C4-2B (cell line): ENCODE results near the gene RNF17.

ENCODE experiments used
- H3K27ac ChIP-seq: fragments of 450-650 bp; 2 replicates; pipeline ENCODE4 v1.5.1; 2017
- CTCF ChIP-seq: fragments of 450-650 bp; conservative IDR thresholded peaks from 2 replicates; pipeline ENCODE4 v1.5.1; 2017; ENCODE audit warnings: mild to moderate bottlenecking
- ZFX ChIP-seq: fragments of 450-650 bp; IDR thresholded peaks from 2 replicates; pipeline ENCODE4 v1.6.1; 2017

Gene RNF17

DNA sequence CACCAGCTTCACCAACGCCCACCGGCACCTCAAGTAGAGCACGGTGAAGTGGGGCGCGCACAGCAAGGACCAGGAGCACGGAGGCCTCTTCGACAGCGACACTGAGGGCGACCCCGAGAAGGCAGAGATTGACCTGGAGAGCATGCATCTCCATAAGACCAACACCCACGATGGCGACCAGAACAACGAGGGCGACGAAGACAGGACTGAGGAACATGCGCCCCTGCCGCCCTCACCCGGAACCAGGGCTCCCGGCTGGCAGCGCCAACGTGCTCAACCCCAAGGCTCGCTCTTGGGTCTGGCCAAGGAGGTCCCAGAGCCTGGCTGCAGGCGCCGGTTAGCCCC, 18.5 kb upstream of the RNF17 start:
- H3K27ac ChIP-seq = no peak overlapping the region
- TF ChIP-seq ZFX (no peak), CTCF (no peak)

- H3K27ac ChIP-seq = no peak overlapping the region
- TF ChIP-seq ZFX (no peak), CTCF (no peak)
Observed at GRCh38 chr13:24745861-24746617, 17.9 kb upstream of the RNF17 start.

- TF ChIP-seq ZFX = no peak
- TF ChIP-seq CTCF = no peak; the same call in 1 of the 2 replicates
- H3K27ac ChIP-seq = no peak overlapping the region
Observed at GRCh38 chr13:24746618-24747247, 17.2 kb upstream of the RNF17 start.

DNA sequence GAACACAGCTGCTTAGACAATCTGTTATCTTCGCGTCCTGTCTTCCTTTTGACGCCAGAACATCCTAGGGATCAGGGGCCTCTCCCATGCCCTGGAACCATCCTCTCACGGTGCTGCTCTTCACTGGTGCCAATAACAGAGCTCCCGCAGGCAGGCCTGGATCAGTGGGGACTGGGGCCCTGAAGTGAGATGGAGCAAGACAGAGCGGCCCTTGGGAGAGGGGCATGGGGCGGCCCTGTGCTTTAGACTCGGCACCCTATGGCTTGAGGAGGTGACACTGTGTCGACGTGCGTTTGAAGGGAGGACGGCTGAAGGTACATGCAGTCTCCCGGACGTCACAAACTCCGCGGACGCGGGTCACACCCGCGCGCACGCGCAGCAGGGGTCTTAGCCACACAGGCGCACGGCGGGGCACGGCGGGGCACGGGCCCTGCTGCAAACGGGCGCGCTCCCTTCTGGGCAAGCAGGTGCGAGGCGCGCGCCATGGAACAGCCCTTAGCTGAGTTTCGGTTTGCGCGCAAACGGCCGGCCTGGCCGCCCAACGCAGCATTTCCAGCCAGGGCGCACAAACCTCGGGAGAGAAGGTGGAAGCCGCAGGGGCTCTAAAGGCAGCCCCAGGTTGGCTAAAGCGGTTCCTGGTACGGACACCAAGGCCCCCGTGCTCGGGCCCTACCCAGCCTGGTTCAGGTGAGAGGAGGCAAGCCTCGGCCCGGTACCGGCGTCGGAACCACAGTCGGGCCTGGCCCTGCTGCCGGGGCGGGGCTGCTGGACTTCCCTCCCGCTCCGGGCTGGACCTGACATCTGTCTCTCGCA, 16.5 kb upstream of the RNF17 start:
- H3K27ac ChIP-seq = peak overlapping the region; percentile 2; the same call in 1 of the 2 replicates
- TF ChIP-seq ZFX = peak; percentile 43; the same call in 1 of the 2 replicates
- no peak for TF ChIP-seq CTCF

DNA sequence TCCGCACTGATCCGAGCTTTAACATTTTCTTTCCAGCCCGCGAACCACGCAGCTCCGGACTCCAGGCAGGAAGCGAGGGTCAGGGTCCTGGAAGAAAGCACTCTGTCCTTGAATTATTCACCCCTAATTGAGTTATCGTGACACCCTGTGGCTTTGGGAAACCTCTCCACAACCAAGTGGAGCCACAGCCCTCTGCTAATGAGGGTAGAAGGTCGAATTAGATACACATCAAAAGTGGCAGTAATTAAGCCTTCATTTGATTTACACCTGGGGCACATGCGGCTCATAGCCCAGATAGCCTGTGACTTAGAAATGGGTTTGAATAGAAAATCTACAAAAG, 15.9 kb upstream of the RNF17 start:
- no peak for TF ChIP-seq CTCF
- no peak for TF ChIP-seq ZFX
- H3K27ac ChIP-seq = peak overlapping the region; percentile 2; the same call in 1 of the 2 replicates

GRCh38 chr13:24759197-24759596, 4.8 kb upstream of the RNF17 start:
- H3K27ac ChIP-seq = no peak overlapping the region
- TF ChIP-seq ZFX (no peak), CTCF (no peak)

DNA sequence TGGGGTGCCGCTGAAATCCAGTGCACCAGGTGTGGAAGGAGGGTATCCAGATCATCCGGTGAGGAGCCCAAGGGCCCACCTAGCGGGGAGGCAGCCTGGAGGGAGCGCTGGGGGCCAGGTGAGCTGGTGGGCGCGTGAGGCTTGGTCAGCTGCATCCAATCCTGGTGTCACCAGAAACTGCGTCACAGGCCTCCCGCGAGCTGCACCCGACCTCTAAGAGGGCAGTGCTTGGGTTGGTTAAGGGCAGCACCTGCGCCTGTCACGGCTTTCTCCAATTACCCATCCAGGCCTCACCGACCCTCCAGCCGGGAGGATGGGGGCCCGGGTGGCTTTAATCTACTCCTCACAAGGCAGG, 284 bp downstream of the RNF17 start:
- no peak overlapping the region for H3K27ac ChIP-seq
- TF ChIP-seq CTCF (no peak), ZFX (no peak)
